ENCODE results near the gene HCN1. TPM values are rescaled to one million over a fixed set of nuclear protein-coding genes. Genes with fewer than 3 reads are reported as not detected.

HCN1 gene
- total RNA-seq, 2 experiments from 2014 or later, result not detected

- POLR2A ChIA-PET, result no interaction called here
- peaks cover 4% of the 10 kb centered on the region for H3K9me3 Mint-ChIP-seq
- H3K36me3 Mint-ChIP-seq (ENCODE audit: low read depth), result no peaks in the 10 kb centered on the region
- H3K27ac Mint-ChIP-seq, result no peak overlapping the region
- intact Hi-C loops (cut with micrococcal nuclease), result no loop called here
- no peak overlapping the region for H3K4me3 Mint-ChIP-seq
- TF ChIP-seq CTCF (IDR thresholded peaks at IDR 0.05), result no peak
- CTCF ChIA-PET, result no interaction called here
- no peaks in the 10 kb centered on the region for H3K27me3 Mint-ChIP-seq
- DNase-seq, result no peak
- ATAC-seq, result no peak
- H3K4me1 Mint-ChIP-seq (ENCODE audit: low read depth), result no peaks in the 10 kb centered on the region
These were observed 69.0 kb downstream of the HCN1 start for GRCh38 chr5:45627076-45627656.

- POLR2A ChIA-PET, result no interaction called here
- Mint-ChIP-seq H3K4me1 (ENCODE audit: low read depth) (no peaks in the 10 kb centered on the region), H3K4me3 (no peak overlapping the region), H3K36me3 (ENCODE audit: low read depth) (no peaks in the 10 kb centered on the region), H3K27me3 (no peaks in the 10 kb centered on the region), H3K9me3 (peaks cover 9% of the 10 kb centered on the region), H3K27ac (no peak overlapping the region)
- CTCF ChIA-PET, result no interaction called here
- intact Hi-C loops (cut with micrococcal nuclease), result no loop called here
- no peak for ATAC-seq
- TF ChIP-seq CTCF (IDR thresholded peaks at IDR 0.05), result no peak
- no peak for DNase-seq
These were observed 72.3 kb downstream of the HCN1 start for GRCh38 chr5:45623832-45624231.

- intact Hi-C loops (cut with micrococcal nuclease), result no loop called here
- no peaks in the 10 kb centered on the region for H3K36me3 Mint-ChIP-seq (ENCODE audit: low read depth)
- CTCF ChIA-PET, result no interaction called here
- no peak for DNase-seq
- ATAC-seq, result no peak
- no peak overlapping the region for H3K27ac Mint-ChIP-seq
- no peak overlapping the region for H3K4me3 Mint-ChIP-seq
- no peaks in the 10 kb centered on the region for H3K4me1 Mint-ChIP-seq (ENCODE audit: low read depth)
- TF ChIP-seq CTCF (IDR thresholded peaks at IDR 0.05), result no peak
- H3K9me3 Mint-ChIP-seq, result peaks cover 16% of the 10 kb centered on the region
- POLR2A ChIA-PET, result no interaction called here
- no peaks in the 10 kb centered on the region for H3K27me3 Mint-ChIP-seq
These were observed 73.8 kb downstream of the HCN1 start for GRCh38 chr5:45622365-45622764.

- Mint-ChIP-seq H3K36me3 (ENCODE audit: low read depth) (no peaks in the 10 kb centered on the region), H3K4me3 (no peak overlapping the region), H3K27ac (no peak overlapping the region), H3K9me3 (peaks cover 17% of the 10 kb centered on the region), H3K4me1 (ENCODE audit: low read depth) (no peaks in the 10 kb centered on the region), H3K27me3 (no peaks in the 10 kb centered on the region)
- CTCF ChIA-PET, result interaction anchor here (0.7 to 0.9 kb wide), 2 partner anchors 12 to 79 kb away, joined by 3 read pairs; partner anchors contain the start of gene HCN1
- intact Hi-C loops (cut with micrococcal nuclease), result no loop called here
- DNase-seq, result no peak
- POLR2A ChIA-PET, result no interaction called here
- no peak for TF ChIP-seq CTCF (IDR thresholded peaks at IDR 0.05)
- ATAC-seq, result no peak
These were observed 78.2 kb downstream of the HCN1 start for GRCh38 chr5:45617859-45618416.

GRCh38 chr5:45609661-45610060, 86.5 kb downstream of the HCN1 start:
- CTCF ChIA-PET, result no interaction called here
- Mint-ChIP-seq H3K27ac (no peak overlapping the region), H3K4me1 (ENCODE audit: low read depth) (no peaks in the 10 kb centered on the region), H3K27me3 (no peaks in the 10 kb centered on the region), H3K36me3 (ENCODE audit: low read depth) (no peaks in the 10 kb centered on the region), H3K9me3 (peaks cover 3% of the 10 kb centered on the region), H3K4me3 (no peak overlapping the region)
- DNase-seq (no peak), ATAC-seq (no peak)
- intact Hi-C loops (cut with micrococcal nuclease), result no loop called here
- POLR2A ChIA-PET, result no interaction called here
- TF ChIP-seq CTCF (IDR thresholded peaks at IDR 0.05), result no peak
